Subcutaneous abdominal adipose tissue (tissue), 5 donors: ENCODE results near the gene RTP4.
"Not testable (repeated sequence)": the region's sequence is repeated elsewhere in the genome, so short reads cannot be mapped to it uniquely, and the experiment has no call there.

Experiments
- H3K27ac ChIP-seq: one replicate; pipeline ENCODE4 v1.7.0; 2013; ENCODE audit warnings: low read depth, mild to moderate bottlenecking, inconsistent platforms, low read length, moderate library complexity
- H3K27me3 ChIP-seq, 5 donors: one replicate each; pipeline ENCODE4 v1.7.0; 2013; ENCODE audit warnings: low read length in 5 of 5, inconsistent platforms in 1 of 5; ENCODE audit not compliant: control insufficient read depth in 5 of 5, insufficient read depth in 4 of 5
- H3K36me3 ChIP-seq, 5 donors: one replicate each; pipeline ENCODE4 v1.7.0; 2013; ENCODE audit warnings: low read length in 5 of 5; ENCODE audit not compliant: control insufficient read depth in 5 of 5, insufficient read depth in 5 of 5
- H3K4me1 ChIP-seq, 5 donors: one replicate each; pipeline ENCODE4 v1.7.0; 2013; ENCODE audit warnings: low read length in 5 of 5, mild to moderate bottlenecking in 3 of 5, moderate library complexity in 1 of 5; ENCODE audit not compliant: control insufficient read depth in 5 of 5, insufficient read depth in 5 of 5
- H3K4me3 ChIP-seq, 5 donors: one replicate each; pipeline ENCODE4 v1.7.0; 2013; ENCODE audit warnings: low read length in 5 of 5, low read depth in 1 of 5
- H3K9ac ChIP-seq, 5 donors: one replicate each; pipeline ENCODE4 v1.7.0; 2013; ENCODE audit warnings: low read length in 5 of 5, mild to moderate bottlenecking in 4 of 5, moderate library complexity in 3 of 5
- H3K9me3 ChIP-seq, 5 donors: one replicate each; pipeline ENCODE4 v1.7.0; 2013; ENCODE audit warnings: low read length in 5 of 5; ENCODE audit not compliant: control insufficient read depth in 5 of 5
- donor health status: healthy.
- donor health status: healthy.
- donor health status: healthy.
- donor health status: healthy.
- donor health status: healthy.

The RTP4 gene

DNA sequence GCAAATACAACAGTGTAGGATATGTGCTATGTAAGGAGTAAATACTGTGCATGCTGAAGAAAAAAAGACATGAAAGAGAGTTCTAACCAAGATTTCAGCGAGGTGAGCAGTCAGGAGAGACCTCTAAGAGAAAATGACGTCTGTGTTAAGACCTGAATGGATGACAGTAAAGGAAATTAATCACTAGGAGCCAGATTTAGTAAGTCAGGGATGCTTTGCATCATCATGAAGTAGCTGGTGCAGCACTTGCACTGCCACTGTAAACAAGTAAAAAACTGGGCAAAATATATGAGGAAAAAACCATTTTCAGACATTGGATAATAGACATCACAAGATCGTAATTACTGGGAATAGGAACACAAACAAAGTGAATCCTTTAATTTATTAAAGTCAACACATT lies 32.6 kb downstream of the RTP4 start:
- Histone ChIP-seq H3K4me1 (no peaks in the 10 kb centered on the region), H3K4me3 (no peak overlapping the region), H3K36me3 (no peaks in the 10 kb centered on the region), H3K27me3 (peaks cover 0 to 2% (median 0%) of the 10 kb centered on the region in 5 donors), H3K9ac (no peak overlapping the region), H3K9me3 (peaks cover 0 to 3% (median 0%) of the 10 kb centered on the region in 5 donors), H3K27ac (no peak overlapping the region)

DNA sequence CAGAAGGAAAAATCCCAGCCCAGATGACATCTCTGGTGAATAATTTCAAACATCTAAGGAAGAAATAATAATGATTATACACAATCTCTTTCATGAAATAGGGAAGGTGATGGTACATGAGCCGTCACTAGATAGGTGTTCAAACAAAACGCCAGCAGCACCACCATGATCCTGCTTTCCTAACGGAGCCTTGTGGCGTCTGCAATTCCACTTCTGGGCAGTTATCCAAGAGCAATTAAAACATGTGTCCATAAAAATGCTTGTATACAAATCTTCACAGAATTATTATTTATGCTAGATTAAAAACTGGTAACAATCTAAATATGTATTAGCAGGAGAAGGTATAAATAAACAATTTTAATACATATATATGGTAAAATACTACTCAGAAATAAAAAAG lies 33.7 kb downstream of the RTP4 start:
- Histone ChIP-seq H3K36me3 (no peaks in the 10 kb centered on the region), H3K4me3 (no peak overlapping the region), H3K27ac (no peak overlapping the region), H3K27me3 (peaks cover 0 to 2% (median 0%) of the 10 kb centered on the region in 5 donors), H3K4me1 (no peaks in the 10 kb centered on the region), H3K9me3 (peaks cover 0 to 3% (median 0%) of the 10 kb centered on the region in 5 donors), H3K9ac (no peak overlapping the region)

DNA sequence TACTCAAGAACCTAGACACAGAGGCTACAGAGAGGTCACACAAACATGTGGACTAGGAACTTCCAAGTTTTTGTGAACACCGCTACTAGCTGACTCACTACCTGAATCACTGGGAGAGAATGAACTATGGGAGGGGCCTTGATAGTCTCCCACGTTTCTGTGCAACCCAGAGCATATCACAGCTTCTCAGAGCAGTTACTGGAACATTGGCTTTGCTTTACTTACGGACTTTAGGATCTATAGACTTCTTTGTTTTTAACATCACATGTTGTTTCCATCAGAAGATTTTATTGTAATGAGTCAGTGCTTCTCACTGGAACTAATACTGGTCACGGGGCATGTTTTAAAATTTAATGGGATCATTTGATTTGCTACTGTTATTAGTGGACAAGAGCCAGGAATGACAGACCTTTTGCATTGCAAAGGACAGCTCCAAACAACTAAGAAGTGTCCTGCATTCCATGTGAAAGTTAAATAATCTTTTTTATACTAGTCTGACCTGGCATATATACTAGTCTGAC lies 35.6 kb downstream of the RTP4 start:
- Histone ChIP-seq H3K27me3 (peaks cover 0 to 2% (median 0%) of the 10 kb centered on the region in 5 donors), H3K4me1 (no peaks in the 10 kb centered on the region), H3K27ac (no peak overlapping the region), H3K4me3 (no peak overlapping the region), H3K36me3 (no peaks in the 10 kb centered on the region), H3K9me3 (peaks cover 0 to 3% (median 0%) of the 10 kb centered on the region in 5 donors), H3K9ac (no peak overlapping the region)

DNA sequence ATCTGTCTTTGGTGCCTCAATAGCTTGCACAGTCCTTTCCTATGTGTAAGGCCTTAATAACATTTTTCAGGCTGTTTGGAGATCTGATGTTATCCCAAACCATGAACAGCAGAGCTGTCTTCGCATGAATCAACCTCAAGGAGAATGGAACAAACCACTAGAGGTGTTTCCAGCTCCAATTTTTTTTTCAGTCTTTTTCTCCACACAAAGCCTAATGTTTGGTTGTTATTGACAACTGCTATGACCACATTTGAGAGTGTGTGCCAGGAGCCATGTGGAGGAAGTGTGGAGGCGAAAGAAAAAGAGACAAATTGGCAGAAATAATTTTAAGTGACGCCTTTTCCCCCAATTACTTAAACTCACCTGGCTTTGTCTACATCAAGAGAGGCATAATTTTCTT lies 38.7 kb downstream of the RTP4 start:
- no peak overlapping the region for H3K9ac ChIP-seq
- peaks cover 0 to under 1% (median 0%) of the 10 kb centered on the region in 5 donors for H3K9me3 ChIP-seq
- H3K36me3 ChIP-seq = no peaks in the 10 kb centered on the region
- H3K4me1 ChIP-seq = no peaks in the 10 kb centered on the region
- H3K4me3 ChIP-seq = no peak overlapping the region
- no peaks in the 10 kb centered on the region for H3K27me3 ChIP-seq
- no peak overlapping the region for H3K27ac ChIP-seq

DNA sequence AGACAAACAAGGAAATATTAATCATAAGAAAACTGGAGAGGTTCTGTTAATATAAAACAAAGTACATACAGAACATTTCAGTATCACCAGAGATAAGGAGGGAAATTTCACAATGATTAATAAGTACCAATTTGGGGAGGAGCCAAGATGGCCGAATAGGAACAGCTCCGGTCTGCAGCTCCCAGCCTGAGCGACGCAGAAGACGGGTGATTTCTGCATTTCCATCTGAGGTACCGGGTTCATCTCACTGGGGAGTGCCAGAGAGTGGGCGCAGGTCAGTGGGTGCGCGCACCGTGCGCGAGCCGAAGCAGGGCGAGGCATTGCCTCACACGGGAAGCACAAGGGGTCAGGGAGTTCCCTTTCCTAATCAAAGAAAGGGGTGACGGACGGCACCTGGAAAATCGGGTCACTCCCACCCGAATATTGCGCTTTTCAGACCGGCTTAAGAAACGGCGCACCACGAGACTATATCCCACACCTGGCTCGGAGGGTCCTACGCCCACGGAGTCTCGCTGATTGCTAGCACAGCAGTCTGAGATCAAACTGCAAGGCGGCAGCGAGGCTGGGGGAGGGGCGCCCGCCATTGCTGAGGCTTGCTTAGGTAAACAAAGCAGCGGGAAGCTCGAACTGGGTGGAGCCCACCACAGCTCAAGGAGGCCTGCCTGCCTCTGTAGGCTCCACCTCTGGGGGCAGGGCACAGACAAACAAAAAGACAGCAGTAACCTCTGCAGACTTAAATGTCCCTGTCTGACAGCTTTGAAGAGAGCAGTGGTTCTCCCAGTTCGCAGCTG lies 44.0 kb downstream of the RTP4 start:
- not testable (repeated sequence) for H3K4me1 ChIP-seq

More for the DNA sequence above, 44.0 kb downstream of the RTP4 start:
- not testable (repeated sequence) for H3K9ac ChIP-seq, H3K4me3 ChIP-seq, H3K27ac ChIP-seq, H3K27me3 ChIP-seq, H3K9me3 ChIP-seq, H3K36me3 ChIP-seq
